GM18867 (cell line): ENCODE data around the gene SMCHD1.
"Not testable (repeated sequence)": the region's sequence is repeated elsewhere in the genome, so short reads cannot be mapped to it uniquely, and the experiment has no call there.

ENCODE experiments used
- ATAC-seq: cut with Tn5 transposase; IDR thresholded peaks from one replicate; pipeline ENCODE4 v1.9.1; 2021; ENCODE audit warnings: mild to moderate bottlenecking, moderate library complexity; ENCODE audit not compliant: unreplicated experiment

Gene SMCHD1

DNA sequence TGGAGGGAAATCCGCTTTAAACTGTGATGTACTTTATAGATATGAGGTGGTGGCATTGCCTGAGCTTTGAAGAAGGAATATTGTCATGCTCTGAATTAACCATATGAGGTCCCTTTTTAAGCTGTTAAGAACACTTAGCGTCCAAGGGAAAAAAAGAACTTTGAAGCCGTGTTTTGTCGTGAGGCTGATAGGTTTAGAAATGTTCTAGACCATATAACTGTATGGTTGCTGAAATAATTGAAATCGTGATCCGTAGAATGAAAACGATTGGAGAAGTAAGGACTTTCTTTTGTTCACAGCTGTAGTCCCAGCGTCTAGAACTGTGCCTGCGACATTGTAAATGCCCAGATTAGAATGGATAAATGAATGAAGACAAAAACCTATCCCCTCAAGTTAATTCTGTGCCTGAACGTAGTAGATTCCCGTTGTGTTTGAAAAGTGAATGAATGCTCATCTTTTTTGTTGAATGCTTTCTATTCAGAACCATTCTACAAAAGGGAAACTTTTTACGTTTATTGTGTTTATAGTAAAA, 1.5 kb downstream of the SMCHD1 start:
- no peak for ATAC-seq

DNA sequence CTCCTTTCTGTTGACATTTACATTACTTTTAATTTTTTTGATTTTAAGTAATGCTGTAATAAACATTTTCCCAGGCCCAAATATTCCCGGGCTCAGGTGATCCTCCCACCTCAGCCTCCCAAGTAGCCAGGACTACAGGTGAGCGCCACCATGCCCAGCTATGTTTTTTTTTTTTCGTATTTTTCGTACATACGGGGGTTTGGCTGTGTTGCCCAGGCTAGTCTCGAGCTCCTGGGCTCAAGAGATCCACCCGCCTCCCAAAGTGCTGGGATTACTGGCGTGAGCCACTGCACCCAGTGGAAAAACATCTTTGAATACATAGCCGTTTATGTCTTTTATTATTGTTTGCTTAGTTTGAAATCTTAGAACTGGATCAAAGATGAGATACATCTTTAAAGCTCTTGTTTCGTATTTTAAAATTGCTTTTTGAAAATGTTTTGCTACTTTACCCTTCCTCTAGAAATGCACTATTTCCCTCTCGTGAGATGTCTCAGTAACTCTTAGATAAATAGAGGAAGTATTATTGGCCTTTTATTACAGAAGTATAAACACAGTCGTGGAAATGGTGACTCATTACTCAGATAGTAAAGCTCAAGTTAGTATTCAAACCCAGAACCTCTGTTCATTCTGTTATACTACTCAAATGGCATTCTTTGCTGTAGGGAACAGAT, 2.4 kb downstream of the SMCHD1 start:
- ATAC-seq = no peak

DNA sequence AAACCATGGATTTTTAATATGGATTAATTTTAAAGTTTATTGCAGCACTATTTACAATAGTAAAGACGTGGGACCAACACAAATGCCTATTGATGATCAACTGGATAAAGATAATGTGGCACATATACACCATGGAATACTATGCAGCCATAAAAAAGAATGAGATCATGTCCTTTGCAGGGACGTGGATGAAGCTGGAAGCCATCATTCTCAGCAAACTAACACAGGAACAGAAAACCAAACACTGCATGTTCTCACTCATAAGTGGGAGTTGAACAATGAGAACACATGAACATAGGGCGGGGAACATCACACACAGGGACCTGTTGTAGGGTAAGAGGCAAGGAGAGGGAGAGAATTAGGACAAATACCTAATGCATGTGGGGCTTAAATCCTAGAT, 5.3 kb downstream of the SMCHD1 start:
- ATAC-seq = not testable (repeated sequence)

- not testable (repeated sequence) for ATAC-seq
Measured at GRCh38 chr18:2662288-2662687, 6.8 kb downstream of the SMCHD1 start.

GRCh38 chr18:2662990-2663389, 7.5 kb downstream of the SMCHD1 start:
- ATAC-seq = no peak

DNA sequence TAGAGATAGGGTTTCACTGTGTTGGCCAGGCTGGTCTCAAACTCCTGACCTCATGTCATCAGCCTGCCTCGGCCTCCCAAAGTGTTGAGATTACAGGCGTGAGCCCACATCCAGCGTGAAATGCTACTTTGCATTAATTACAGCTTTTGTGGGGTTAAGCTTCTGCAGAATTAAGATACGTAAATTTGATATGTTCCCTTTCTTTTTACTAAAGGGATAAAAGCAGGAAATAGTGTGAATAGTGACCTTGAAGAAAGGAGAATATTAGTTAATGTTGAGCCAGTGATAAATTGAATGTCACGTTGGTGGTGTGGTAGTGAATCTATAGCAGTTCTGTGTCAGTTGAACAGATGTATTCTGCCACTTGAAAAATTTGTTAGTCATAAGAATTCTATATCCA, 16.9 kb downstream of the SMCHD1 start:
- ATAC-seq = no peak

GRCh38 chr18:2672872-2673271, 17.3 kb downstream of the SMCHD1 start:
- no peak for ATAC-seq

DNA sequence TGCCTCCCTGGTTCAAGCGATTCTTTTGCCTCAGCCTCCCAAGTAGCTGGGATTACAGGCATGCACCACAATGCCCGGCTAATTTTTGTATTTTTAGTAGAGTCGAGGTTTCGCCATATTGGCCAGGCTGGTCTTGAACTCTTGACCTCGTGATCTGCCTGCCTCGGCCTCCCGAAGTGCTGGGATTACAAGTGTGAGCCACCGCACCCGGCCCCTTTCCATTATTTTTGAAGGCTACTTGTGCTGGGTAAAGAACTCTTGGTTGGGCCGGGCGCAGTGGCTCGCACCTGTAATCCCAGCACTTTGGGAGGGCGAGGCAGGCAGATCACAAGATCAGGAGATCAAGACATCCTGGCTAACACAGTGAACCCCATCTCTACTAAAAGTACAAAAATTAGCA, 23.4 kb downstream of the SMCHD1 start:
- not testable (repeated sequence) for ATAC-seq

GRCh38 chr18:2680216-2680792, 24.8 kb downstream of the SMCHD1 start:
- ATAC-seq = no peak

DNA sequence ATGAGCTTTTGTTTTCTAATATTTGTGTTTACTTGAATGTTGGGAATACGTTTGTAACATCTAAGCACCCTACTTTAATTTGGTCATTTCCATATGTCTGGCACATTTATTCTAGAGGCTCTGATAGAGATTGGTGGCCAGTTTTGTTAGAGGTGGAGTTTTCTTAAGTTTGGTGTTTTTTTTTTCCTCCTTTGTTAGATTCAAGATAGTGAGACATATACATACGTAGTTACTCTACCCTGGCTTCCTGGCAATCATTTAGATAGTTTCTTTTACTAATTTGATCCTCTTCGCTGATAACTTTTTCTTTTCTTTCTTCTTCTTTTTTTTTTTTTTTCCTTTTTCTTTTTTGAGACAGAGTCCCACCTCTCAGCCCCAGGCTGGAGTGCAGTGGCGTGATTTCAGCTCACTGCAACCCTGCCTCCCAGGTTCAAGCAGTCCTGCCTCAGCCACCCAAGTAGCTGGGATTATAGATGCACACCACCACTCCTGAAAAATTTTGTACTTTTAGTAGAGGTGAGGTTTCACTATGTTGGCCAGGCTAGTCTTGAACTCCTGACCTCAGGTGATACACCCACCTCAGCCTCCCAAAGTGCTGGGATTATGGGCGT, 26.6 kb downstream of the SMCHD1 start:
- no peak for ATAC-seq

DNA sequence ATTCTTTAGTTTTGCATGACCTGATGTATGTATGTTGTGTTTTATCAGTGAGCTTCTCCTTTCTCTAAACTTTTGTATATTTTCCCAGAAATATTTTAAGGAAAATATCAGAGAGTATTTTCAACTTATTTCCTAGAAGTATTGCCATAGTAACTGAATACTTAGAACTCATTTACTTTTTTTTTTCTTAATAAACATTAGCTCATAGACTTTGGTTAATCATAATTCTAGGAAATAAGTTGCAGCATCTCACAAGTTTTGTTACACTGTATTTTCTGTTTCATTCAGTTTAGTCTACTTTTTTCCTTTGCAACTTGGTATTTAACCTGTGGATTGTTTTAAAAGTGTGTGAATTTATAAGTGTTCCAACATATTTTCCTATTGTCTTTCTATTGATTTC, 27.5 kb downstream of the SMCHD1 start:
- ATAC-seq = no peak

DNA sequence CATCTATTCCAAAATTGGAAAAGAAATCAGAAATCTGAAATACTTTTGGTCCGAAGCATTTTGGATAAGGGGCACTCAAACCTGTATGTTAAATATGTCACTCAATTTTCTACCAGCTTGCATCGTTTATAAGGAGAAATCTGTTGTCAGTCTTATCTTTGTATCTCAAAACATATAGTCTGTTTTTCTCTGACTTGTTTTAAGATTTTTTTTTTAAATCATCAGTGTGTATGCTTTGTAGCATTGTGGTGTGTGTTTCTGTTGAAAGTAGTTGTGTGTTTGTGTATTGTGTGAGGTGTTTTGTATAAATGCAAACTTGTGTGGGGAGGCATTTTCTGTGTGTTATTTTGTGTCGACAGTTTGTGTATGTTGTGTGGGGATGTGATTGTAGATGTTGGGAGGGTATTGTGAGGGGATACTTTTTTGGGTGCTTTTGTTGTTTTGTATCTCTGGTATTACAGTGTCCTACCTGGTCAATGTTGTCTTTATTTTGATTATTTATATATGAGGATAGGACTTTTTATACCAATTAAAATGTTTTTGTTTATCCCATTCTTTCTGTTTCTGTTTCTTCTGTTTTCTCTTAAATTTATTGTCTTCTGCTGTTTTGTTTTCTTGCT, 30.9 kb downstream of the SMCHD1 start:
- ATAC-seq = no peak

DNA sequence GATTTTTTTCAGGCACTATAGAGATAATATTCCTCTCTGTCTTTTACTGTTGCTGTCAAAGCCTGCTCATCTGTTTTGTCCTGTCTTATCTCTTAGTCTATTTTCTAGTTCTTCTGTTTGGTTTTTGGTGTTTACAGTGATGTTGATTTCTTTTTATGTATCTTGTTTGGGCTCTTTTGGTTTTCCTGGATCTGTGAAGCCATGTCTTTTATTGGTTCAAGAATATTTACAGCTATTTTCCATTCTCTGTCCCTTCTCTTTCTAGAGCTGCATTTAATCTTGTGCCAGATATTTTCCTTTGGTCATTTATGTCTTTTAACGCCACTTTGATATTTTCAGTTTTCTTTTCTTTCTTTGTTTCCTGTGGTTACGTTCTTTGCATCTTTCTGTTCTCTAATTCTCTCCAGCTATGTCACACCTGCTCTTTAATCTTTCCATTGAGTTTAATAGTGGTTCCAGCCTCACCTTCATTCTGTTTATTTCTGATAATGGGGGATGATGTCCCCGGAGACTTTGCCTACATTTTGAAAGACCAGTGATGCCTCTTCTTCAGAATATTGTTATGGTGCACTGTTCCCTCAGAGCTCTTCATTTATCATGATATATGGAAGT, 32.0 kb downstream of the SMCHD1 start:
- ATAC-seq = peak; percentile 80

GRCh38 chr18:2692508-2692907, 37.0 kb downstream of the SMCHD1 start:
- no peak for ATAC-seq

DNA sequence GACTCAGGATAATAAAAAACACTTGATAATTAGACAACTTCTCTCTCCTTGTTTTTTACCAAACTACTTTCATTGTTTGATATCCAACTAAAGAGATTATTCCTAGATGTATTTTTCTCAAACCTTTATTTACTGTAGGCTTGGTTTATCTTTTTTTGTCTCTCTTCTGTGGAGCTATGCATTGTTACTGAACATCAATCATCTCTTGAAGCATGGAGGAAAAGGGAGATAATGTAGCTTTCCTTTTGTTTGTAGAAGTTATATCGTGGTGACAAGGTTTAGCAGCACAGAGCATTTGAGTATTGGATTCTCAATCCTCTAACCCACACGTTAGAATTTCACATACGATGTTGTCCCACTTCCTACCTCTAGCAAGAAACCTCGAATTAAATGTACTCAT, 41.7 kb downstream of the SMCHD1 start:
- ATAC-seq = no peak

- ATAC-seq = no peak
Measured at GRCh38 chr18:2699001-2699400, 43.5 kb downstream of the SMCHD1 start.

DNA sequence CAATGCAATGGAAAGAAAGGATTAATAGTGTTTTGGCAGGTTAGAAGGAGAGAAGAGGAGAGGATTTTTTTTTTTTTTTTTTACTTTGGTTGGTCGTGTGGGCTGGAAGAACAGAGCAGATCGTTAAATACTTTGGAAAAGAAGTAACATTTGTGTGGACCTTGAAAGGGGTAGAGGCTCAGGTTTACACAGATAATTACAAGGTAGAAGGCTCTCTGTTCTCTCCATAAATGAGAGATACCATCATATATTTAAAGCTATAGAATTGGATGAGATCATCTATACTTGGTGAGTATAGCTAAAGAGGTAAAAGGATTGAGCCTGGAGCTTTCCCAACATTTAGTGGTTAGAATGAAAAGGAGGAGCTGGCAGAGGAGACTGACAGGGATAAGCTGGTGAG, 49.0 kb downstream of the SMCHD1 start:
- no peak for ATAC-seq

DNA sequence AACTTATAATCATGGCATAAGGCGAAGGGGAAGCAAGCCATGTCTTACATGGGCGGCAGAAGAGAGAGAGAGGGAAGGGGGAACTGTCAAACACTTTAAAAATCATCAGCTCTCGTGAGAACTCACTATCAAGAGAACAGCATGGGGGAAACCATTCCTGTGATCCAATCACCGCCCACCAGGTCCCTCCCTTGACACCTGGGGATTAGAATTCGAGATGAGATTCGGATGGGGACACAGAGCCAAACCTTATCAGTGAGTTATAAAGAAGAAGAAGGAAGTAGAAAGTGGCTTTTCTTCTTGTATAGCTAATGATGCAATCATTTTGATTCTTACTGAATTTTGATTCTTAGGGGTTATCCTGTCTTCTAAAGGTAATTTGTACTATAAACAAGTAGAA, 51.4 kb downstream of the SMCHD1 start:
- no peak for ATAC-seq

- ATAC-seq = no peak
Measured at GRCh38 chr18:2707551-2708168, 52.1 kb downstream of the SMCHD1 start.

- ATAC-seq = no peak
Measured at GRCh38 chr18:2709316-2709715, 53.8 kb downstream of the SMCHD1 start.

- ATAC-seq = no peak
Measured at GRCh38 chr18:2714140-2714539, 58.6 kb downstream of the SMCHD1 start.
